HG02588 (cell line): Measurements from ENCODE around the gene TMED8.
A peak's percentile ranks its signal among the peaks of the same experiment; 100 is the strongest.
"Not testable (repeated sequence)": the region's sequence is repeated elsewhere in the genome, so short reads cannot be mapped to it uniquely, and the experiment has no call there.

Source experiments
- ATAC-seq: cut with Tn5 transposase; IDR thresholded peaks from one replicate; pipeline ENCODE4 v1.9.1; 2021; ENCODE audit warnings: mild to moderate bottlenecking, moderate library complexity; ENCODE audit not compliant: unreplicated experiment

TMED8 gene

GRCh38 chr14:77324289-77324688 is 52.6 kb downstream of the TMED8 start:
- ATAC-seq: no peak

GRCh38 chr14:77323571-77323970 is 53.3 kb downstream of the TMED8 start:
- no peak for ATAC-seq

DNA sequence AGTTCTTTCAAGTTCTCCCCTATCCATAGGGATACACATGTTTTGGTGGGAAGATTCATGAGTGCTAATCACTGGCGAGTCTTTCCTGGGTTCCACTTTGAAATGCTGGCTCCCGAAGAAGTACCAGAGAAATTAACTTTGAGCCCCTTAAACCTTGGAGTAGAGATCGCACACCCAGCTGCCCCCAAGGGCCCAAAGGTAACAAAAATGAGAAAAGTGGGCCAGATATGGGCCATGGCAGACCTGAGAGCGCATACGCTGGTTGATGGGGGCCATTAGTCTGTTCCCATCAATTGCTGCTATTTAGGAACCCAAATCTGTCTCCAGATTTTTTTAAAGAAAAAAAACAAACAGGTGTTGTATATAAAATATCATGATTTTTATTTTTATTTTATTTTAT is 53.9 kb downstream of the TMED8 start:
- ATAC-seq: no peak

GRCh38 chr14:77322250-77322902 is 54.5 kb downstream of the TMED8 start:
- no peak for ATAC-seq

DNA sequence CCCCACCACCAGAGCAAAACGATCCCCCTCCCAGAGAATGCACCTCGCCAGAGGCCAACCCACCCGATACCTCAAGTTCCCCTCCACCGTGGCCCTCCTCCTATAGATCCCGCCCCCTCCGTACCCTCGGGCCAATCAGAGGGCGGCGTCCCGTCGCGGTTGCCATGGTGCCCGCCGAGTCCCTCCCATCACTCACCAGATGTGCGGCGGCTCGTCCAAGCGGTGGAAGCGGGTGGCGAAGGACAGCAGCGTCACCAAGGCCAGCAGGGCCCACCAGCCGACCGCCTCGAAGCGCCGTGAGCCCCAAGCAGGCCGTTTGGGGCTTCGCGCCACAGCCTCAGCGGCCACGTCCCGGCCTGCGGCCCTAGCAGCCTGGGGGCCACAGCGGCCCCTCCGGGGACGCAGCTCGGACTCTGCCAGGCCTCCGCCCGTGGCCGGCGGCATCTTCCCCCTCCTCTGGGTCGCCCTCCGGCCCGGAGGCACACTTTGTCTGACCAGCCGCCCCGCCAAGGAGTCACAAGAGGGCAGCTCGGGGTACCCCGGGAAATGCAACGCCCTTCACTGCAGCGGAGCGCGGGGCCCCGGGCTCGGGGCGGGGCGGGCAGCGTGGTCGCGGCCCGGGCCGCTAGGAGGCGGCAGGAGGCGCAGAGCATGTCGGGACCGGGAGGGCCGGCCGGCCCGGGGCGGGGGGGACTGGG is 56.5 kb downstream of the TMED8 start, which contains the start of gene POMT2:
Gene POMT2 (minus strand): TSS at position 646 of the 698 bp plus-strand sequence. CDS start 202 bp downstream, at position 444.
- ATAC-seq: peak; percentile 64

DNA sequence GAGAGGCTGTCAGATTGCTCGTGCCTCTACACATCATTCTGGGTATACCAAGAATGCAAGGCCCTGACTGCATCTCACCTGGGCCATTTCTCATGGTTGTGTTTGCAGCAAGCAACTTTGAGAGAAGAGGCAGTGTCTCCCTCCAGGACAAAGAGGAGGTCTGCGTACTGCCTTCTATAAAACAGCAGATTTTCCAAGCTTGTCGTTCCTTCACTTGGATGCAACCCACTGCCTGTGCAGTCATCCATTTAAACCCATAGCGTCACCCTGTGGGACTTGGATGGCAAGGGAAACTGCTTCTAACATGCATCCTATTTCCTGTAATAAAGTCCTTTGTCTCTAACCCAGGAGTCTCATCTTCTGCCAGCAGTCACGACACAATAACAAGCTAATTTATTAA is 57.5 kb downstream of the TMED8 start:
- ATAC-seq: no peak

GRCh38 chr14:77318756-77319155 is 58.1 kb downstream of the TMED8 start:
- ATAC-seq: not testable (repeated sequence)

GRCh38 chr14:77318006-77318553 is 58.8 kb downstream of the TMED8 start:
- no peak for ATAC-seq

DNA sequence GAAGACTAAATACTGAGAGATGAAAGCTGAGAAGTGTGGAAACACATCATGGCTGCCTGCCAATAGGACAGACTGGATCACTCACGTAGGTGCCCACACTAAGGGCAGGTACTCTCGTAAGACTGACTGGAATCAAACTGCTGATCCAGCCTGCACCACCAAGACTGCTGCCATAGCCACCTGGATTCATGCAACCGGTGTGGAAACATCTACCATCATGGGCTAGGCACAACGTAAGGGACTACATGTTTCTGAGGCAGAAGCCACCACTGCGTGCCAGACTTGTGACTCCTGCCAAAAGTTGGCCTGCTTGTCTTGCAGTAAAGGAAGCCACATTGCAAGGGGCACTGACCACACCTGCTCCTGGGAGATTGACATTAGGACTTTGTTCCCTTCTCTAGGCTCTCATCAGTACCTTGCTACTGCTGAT is 60.0 kb downstream of the TMED8 start:
- ATAC-seq: no peak

GRCh38 chr14:77316195-77316505 is 60.7 kb downstream of the TMED8 start:
- ATAC-seq: no peak

DNA sequence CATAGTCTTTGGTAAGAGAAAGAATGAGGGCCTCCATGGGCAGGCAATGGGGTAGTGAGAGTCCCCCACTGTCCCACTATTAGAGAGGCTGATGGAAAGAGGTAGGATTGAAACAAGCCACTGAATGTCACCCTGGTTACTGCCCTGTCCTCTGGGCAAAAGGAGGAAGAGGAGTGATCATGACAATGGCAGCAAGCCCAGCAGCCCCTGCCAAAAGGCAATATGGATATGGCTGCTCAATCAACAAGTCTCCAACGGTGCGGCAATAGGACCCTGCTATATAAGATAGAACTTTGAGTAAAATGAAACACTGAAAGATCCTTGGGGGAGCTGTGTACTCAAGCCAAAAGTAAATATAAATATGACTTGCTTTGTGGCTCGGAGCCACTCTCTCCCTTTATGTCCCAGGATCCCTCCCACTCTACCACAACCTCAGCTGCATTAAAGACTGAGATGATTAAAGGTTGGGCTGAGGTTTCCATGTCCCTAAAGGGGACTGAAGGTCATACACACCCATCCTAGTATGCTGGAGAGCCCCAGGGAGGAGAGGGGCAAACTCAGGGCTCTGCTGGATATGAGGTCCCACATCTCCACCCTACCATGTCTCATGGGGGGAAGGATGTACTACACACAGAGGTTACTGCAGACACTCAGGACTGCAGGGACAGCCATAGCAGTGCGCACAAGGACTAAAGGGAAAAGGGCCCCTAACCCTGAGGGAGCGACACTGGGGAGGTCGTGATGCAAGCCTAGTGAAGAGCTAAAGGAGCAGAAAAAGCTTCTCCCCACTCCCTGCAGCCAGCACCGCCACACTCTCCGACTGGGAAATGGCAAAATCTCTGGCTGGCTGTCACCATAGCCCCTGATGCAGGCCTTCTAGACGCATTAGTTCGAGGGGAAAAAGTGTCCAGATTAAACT is 62.1 kb downstream of the TMED8 start:
- ATAC-seq: no peak

DNA sequence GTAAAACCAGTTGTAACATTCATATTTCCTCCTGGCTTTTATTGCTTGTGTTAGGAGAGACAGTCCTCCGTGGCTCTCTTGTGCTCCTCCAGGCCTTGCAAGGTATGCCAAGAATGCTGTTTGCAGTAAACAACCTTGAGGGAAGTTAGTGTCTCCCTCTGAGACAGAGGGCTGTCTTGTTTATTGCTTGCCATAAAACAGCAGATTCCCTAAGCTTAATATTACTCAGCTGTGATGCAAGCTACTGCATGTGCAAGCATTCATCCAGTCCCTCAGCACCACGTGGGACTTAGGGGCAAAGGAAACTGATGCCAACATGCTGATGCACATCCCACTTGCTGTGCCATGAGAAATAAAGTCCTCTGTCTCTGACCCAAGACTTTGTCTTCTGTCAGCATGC is 62.9 kb downstream of the TMED8 start:
- ATAC-seq: no peak

DNA sequence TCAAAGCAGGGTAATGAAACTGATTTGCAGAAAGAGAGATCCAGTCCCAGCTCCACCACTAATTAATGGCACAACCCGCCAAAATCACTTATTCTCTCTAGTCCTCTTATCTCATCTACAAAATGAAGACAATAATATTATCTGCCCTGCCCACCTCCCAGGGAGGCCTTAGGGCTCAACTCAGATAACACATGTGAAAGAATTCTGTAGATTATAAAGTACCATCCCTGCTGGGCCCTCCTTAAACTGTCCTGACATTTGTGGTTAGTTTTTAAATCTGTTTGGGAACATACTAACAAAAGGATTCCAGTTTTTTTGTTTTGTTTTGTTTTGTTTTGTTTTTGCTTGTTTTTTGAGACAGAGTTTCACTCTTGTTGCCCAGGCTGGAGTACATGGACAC is 63.5 kb downstream of the TMED8 start:
- no peak for ATAC-seq

GRCh38 chr14:77311217-77311616 is 65.7 kb downstream of the TMED8 start:
- no peak for ATAC-seq

DNA sequence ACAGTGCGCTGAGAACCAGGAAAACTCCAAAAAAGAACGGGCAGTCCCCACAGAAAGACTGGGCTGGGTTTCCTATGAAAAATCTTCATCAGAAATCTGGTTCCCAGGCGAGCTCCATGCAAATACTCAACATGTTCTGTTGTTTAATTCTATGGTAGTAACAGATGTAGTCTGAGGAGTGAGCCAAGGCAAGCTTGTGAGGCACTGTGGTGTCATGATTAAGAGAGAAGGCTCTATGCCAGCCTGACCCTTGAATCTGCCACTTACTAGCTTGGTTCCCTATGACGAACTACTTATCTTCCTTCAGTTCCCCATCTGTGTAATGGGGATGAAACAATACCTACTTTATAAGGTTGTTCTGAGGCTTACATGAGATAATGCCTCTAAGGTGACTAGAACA is 66.9 kb downstream of the TMED8 start:
- ATAC-seq: no peak

DNA sequence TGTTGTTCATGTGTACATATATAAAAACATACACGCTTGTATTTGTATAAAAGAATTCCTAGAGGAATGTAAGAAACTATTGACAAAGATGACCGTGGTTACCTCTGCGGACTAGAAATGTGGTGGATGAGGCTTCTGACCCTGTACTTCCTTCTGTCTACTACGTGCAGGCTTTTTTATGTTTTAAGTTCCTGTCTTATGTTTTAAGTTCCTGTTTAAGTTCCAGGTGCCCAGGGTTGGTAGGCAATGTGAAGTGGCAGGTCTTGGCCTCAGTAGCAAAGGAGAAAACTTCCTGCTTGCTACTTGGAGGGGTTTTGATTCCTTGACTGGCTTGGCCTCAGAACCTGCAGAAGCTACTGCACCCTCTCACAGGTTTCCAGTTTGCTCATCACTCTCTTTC is 67.8 kb downstream of the TMED8 start:
- ATAC-seq: no peak

- ATAC-seq: no peak
Measured at GRCh38 chr14:77306851-77307496, 69.9 kb downstream of the TMED8 start.

DNA sequence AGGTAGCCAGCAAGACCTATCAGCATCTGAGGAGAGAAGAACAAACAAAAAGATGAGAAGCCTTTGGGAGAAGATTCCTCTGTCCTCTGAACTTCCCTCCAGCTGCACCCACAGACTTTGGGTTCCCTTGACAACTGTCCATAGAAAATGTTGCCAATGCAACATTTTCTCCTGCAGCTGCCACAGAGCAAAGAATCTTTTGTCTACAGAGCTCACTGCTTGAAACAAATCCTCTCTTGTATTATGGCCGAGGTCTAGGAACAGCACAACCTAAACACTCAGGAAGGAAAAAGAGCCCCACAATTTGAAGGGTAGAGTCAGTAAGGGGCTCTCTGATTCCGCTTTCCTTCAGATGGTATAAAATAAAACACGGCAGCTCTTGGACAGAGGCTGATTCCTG is 70.5 kb downstream of the TMED8 start:
- ATAC-seq: no peak

DNA sequence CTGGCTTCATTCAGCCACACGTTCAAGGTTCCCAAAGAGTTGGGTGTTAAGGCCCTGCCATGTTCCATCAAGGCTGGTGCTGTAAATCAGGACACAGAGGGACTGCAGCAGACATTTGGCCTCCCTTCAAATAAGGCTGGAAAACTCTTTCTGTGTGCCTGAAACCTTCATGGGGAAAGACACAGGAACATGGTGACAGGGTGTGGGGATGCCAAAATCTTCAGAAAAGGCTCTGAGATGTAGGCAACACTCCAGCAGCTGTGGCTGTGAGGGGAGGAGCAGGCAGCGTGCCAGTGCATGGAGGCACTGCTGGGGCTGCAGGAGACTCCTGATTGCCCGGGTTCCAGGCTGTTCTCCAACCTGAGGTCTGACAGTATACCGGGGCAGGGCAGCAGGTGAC is 71.2 kb downstream of the TMED8 start:
- no peak for ATAC-seq

DNA sequence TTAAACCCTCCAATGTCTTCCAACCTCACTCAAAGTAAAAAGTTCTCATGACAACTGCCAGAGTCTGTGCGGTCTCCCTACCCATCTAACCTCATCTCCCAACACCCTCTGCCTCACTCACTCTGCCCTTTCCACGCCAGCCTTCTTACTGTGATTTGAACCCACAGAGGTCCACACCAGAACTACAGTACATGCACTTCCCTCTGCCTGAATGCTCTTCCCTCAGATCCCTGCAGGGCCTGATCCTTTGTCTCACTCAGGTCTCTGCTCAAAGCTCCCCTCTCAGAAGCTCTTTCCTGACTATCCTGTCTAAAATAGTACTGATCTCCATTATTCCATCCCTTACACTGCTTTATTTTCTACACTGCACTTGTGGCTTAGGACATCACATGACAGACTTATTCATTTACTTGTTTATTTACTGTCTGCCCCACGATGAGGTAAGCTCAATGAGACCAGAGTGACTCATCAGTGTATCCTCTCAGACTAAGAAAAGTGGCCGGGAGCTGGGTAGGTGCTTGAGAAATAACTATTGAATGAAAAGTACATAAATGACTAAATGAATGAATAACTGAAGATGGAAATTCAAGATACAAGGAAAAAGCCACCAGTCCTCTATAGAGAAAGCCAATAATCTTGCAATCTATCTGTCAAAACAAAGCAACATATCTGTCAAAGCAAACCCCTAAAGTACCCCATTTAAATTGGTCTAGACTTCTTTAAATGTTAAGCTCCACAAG is 73.3 kb downstream of the TMED8 start:
- ATAC-seq: no peak
